IMR-90 (cell line): ENCODE measurements around the gene EPM2AIP1. TPM values are rescaled to one million over a fixed set of nuclear protein-coding genes. Genes with fewer than 3 reads are reported as not detected.

Experiments
- ATAC-seq: fragments of 200-7000 bp; cut with Tn5 transposase; 2 replicates; pipeline ENCODE4 v1.9.1; 2020; ENCODE audit warnings: low read depth, mild to moderate bottlenecking, moderate library complexity
- BruUV-seq: library from RNA; stranded (reverse); fragments of 400-500 nt; replicated peaks from 2 replicates; lab custom pipeline; 2021; lab: Mats Ljungman, UMichigan
- CTCF ChIA-PET: fragments of 300-600 bp; formaldehyde crosslinking; extraction: SDS; loops from one replicate; lab custom pipeline; 2021; ENCODE audit warnings: antibody characterized with exemption; lab: Yijun Ruan, JAX
- POLR2A ChIA-PET: fragments of 300-600 bp; sonication (Branson Sonifier 250); formaldehyde crosslinking; loops from one replicate; lab custom pipeline; 2022; ENCODE audit warnings: antibody characterized with exemption; ENCODE audit not compliant: unreplicated experiment; lab: Charles Lee
- DNase-seq: peaks from one replicate; pipeline ENCODE4 v3.0.0; 2013
- H2AFZ ChIP-seq: replicated peaks from 2 replicates; pipeline ENCODE3; 2013; ENCODE audit warnings: low read length, mild to moderate bottlenecking; ENCODE audit not compliant: poor library complexity
- H2AK5ac ChIP-seq: 2 replicates; pipeline ENCODE4 v1.6.1; 2013; ENCODE audit warnings: low read depth, low read length, inconsistent platforms
- H2AK9ac ChIP-seq: replicated peaks from 2 replicates; pipeline ENCODE3; 2013; ENCODE audit warnings: mild to moderate bottlenecking, low read depth, low read length, moderate library complexity; ENCODE audit not compliant: poor library complexity
- H2BK120ac ChIP-seq: 2 replicates; pipeline ENCODE4 v1.6.1; 2013; ENCODE audit warnings: low read depth, low read length, inconsistent platforms
- H2BK15ac ChIP-seq: 3 replicates; pipeline ENCODE4 v1.6.1; 2013; ENCODE audit warnings: low read depth, low read length, inconsistent platforms
- H2BK20ac ChIP-seq: 2 replicates; pipeline ENCODE4 v1.6.1; 2013; ENCODE audit warnings: low read depth, mild to moderate bottlenecking, inconsistent platforms, low read length, moderate library complexity
- H2BK5ac ChIP-seq: 2 replicates; pipeline ENCODE4 v1.6.1; 2013; ENCODE audit warnings: mild to moderate bottlenecking, low read depth, low read length, inconsistent platforms; ENCODE audit not compliant: poor library complexity, severe bottlenecking
- H3K14ac ChIP-seq: replicated peaks from 2 replicates; pipeline ENCODE4 v1.6.1; 2013; ENCODE audit warnings: low read depth, low read length, inconsistent platforms
- H3K18ac ChIP-seq: 2 replicates; pipeline ENCODE4 v1.6.1; 2013; ENCODE audit warnings: low read depth, low read length, control low read depth
- H3K23ac ChIP-seq: 2 replicates; pipeline ENCODE4 v1.6.1; 2013; ENCODE audit warnings: low read depth, low read length, inconsistent platforms
- H3K27ac ChIP-seq: 2 replicates; pipeline ENCODE4 v1.5.1; 2013; ENCODE audit warnings: mild to moderate bottlenecking, control low read depth, low read length; ENCODE audit not compliant: insufficient read depth
- H3K27me3 ChIP-seq: 2 replicates; pipeline ENCODE4 v1.6.1; 2013; ENCODE audit warnings: low read length; ENCODE audit not compliant: control insufficient read depth, insufficient read depth
- H3K36me3 ChIP-seq: 2 replicates; pipeline ENCODE4 v1.6.1; 2013; ENCODE audit warnings: low read length, mixed read lengths; ENCODE audit not compliant: control insufficient read depth, insufficient read depth
- H3K4ac ChIP-seq: 2 replicates; pipeline ENCODE4 v1.6.1; 2013; ENCODE audit warnings: low read depth, low read length, inconsistent platforms
- H3K4me1 ChIP-seq: 2 replicates; pipeline ENCODE4 v1.6.1; 2013; ENCODE audit warnings: low read length, mixed read lengths; ENCODE audit not compliant: control insufficient read depth, insufficient read depth
- H3K4me2 ChIP-seq: 2 replicates; pipeline ENCODE4 v1.6.1; 2013; ENCODE audit warnings: low read depth, mild to moderate bottlenecking, control low read depth, low read length, moderate library complexity
- H3K4me3 ChIP-seq: 2 replicates; pipeline ENCODE4 v1.5.1; 2013; ENCODE audit warnings: low read depth, mild to moderate bottlenecking, control low read depth, low read length, moderate library complexity; ENCODE audit not compliant: insufficient read depth
- H3K56ac ChIP-seq: 2 replicates; pipeline ENCODE4 v1.6.1; 2013; ENCODE audit warnings: low read length, inconsistent platforms; ENCODE audit not compliant: insufficient read depth; ENCODE audit errors: extremely low read depth
- H3K79me1 ChIP-seq, 2 experiments: 2 replicates each; pipeline ENCODE4 v1.6.1; 2013; ENCODE audit warnings: low read length in 2 of 2, inconsistent platforms in 1 of 2, low read depth in 1 of 2
- H3K9ac ChIP-seq: 2 replicates; pipeline ENCODE4 v1.6.1; 2013; ENCODE audit warnings: low read depth, low read length, control low read depth
- H3K9me1 ChIP-seq: 2 replicates; pipeline ENCODE4 v1.6.1; 2013; ENCODE audit warnings: low read length, inconsistent platforms; ENCODE audit not compliant: insufficient read depth
- H3K9me3 ChIP-seq: 2 replicates; pipeline ENCODE4 v1.6.1; 2013; ENCODE audit warnings: low read length; ENCODE audit not compliant: control insufficient read depth, insufficient read depth
- H4K20me1 ChIP-seq: 2 replicates; pipeline ENCODE4 v1.6.1; 2013; ENCODE audit warnings: low read length, inconsistent platforms; ENCODE audit not compliant: insufficient read depth
- H4K5ac ChIP-seq: 2 replicates; pipeline ENCODE4 v1.6.1; 2013; ENCODE audit warnings: mild to moderate bottlenecking, low read depth, low read length, control low read depth
- H4K8ac ChIP-seq, 2 experiments: 2 replicates each; pipeline ENCODE4 v1.6.1; 2013; ENCODE audit warnings: low read depth in 2 of 2, low read length in 2 of 2, control low read depth in 1 of 2, inconsistent platforms in 1 of 2
- H4K91ac ChIP-seq: 2 replicates; pipeline ENCODE4 v1.6.1; 2013; ENCODE audit warnings: low read depth, low read length, inconsistent platforms; ENCODE audit not compliant: insufficient read depth
- CHD1 ChIP-seq: IDR thresholded peaks from 2 replicates; pipeline ENCODE4 v1.6.1; 2012; ENCODE audit warnings: low read depth, low read length, improper control_type of control experiment
- CTCF ChIP-seq: conservative IDR thresholded peaks from 2 replicates; pipeline ENCODE4 v1.5.1; 2012; ENCODE audit warnings: mild to moderate bottlenecking, low read depth, low read length, improper control_type of control experiment
- MAZ ChIP-seq: IDR thresholded peaks from 2 replicates; pipeline ENCODE4 v1.6.1; 2012; ENCODE audit warnings: low read depth, mild to moderate bottlenecking, low read length, improper control_type of control experiment, moderate library complexity, borderline replicate concordance
- RAD21 ChIP-seq: IDR thresholded peaks from 2 replicates; pipeline ENCODE4 v1.6.1; 2012; ENCODE audit warnings: low read length, improper control_type of control experiment
- SMC3 ChIP-seq: fragments of 150-350 bp; IDR thresholded peaks from 2 replicates; pipeline ENCODE4 v1.6.1; 2016; ENCODE audit warnings: low read depth, mild to moderate bottlenecking, antibody characterized with exemption, low read length, moderate library complexity
- USF2 ChIP-seq: fragments of 150-350 bp; IDR thresholded peaks from 2 replicates; pipeline ENCODE4 v1.6.1; 2017; ENCODE audit warnings: mild to moderate bottlenecking, antibody characterized with exemption, low read length, low read depth
- WGBS, 2 experiments: methylation state at CpG; one replicate each; pipeline versions ENCODE4 v1.1.5 to v1.1.7; 2013; ENCODE audit warnings: missing lambda C conversion rate in 2 of 2; ENCODE audit not compliant: insufficient read length in 1 of 2; ENCODE audit errors: extremely low coverage in 2 of 2; 5-methylcytosine and 5-hydroxymethylcytosine counted together
- dilution Hi-C: fragments of 300-500 bp; cut with HindIII; formaldehyde crosslinking; loops from one replicate; pipeline ENCODE4 v1.14.3; 2018; ENCODE audit warnings: low sequenced_read_pairs; ENCODE audit not compliant: unreplicated experiment
- in situ Hi-C: fragments of 300-500 bp; cut with MboI; formaldehyde crosslinking; loops from 3 replicates; pipeline ENCODE4 v1.14.3; 2019; ENCODE audit warnings: low sequenced_read_pairs, inconsistent platforms, mixed read lengths
- intact Hi-C: fragments of 100-400 bp; cut with micrococcal nuclease; formaldehyde crosslinking; loops from 2 replicates; pipeline ENCODE4 v1.10.0; 2022
- polyA plus RNA-seq, 3 experiments: library from polyadenylated mRNA; depleted of rRNA; stranded (reverse); fragments of >200 nt; gene quantifications; 2 replicates each; pipeline ENCODE4 v1.2.3, GENCODE V29; 2012; ENCODE audit warnings: low replicate concordance in 1 of 3
- total RNA-seq: library from RNA; depleted of rRNA; stranded (reverse); fragments of >200 nt; gene quantifications from 2 replicates; pipeline ENCODE4 v1.2.3, GENCODE V29; 2012

Gene EPM2AIP1
- total and polyA plus RNA-seq, 2 of the 4 experiments (the other 2 are of a cell fraction), result 6.4 to 13.4 TPM

GRCh38 chr3:37024092-37024491 lies 31.2 kb upstream of the EPM2AIP1 start:
- H3K4me2 ChIP-seq, result no peak overlapping the region
- no peaks in the 10 kb centered on the region for H4K20me1 ChIP-seq
- no peak overlapping the region for H3K14ac ChIP-seq
- H3K9me3 ChIP-seq, result no peaks in the 10 kb centered on the region
- no peak overlapping the region for H3K4me3 ChIP-seq
- no peak overlapping the region for H3K23ac ChIP-seq
- no peak overlapping the region for H3K4ac ChIP-seq
- in situ Hi-C loops, result loop anchor here (10.0 kb wide), 1 partner anchor 191 kb away; no protein-coding TSS in a partner anchor
- no peak for ATAC-seq
- H3K9ac ChIP-seq, result no peak overlapping the region
- no peak overlapping the region for H3K56ac ChIP-seq
- no peak overlapping the region for H3K27ac ChIP-seq
- 0 out of 2 replicates have a peak, but pooled peaks cover 2% of the 10 kb centered on the region for H3K4me1 ChIP-seq
- intact Hi-C loops, result loop anchor here (1.0 kb wide), 1 partner anchor 189 kb away; no protein-coding TSS in a partner anchor
- peaks cover 0 to 10% of the 10 kb centered on the region in 2 experiments; a peak in 1 of 4 replicates for H3K79me1 ChIP-seq
- no peak overlapping the region for H2BK120ac ChIP-seq
- H2AK9ac ChIP-seq, result no peak overlapping the region
- no peak overlapping the region for H3K18ac ChIP-seq
- H3K9me1 ChIP-seq, result no peaks in the 10 kb centered on the region
- no peak overlapping the region for H4K8ac ChIP-seq
- no peak overlapping the region for H2BK5ac ChIP-seq
- no peak overlapping the region for H4K5ac ChIP-seq
- TF ChIP-seq SMC3, result peak; percentile 59; the same call in 1 of the 2 replicates
- no peak for TF ChIP-seq CHD1
- TF ChIP-seq RAD21, result peak; percentile 56
- peak; percentile 48 for TF ChIP-seq CTCF
- no peak for TF ChIP-seq MAZ
- TF ChIP-seq USF2, result no peak
- no peaks in the 10 kb centered on the region for H3K27me3 ChIP-seq
- no peak overlapping the region for H2AFZ ChIP-seq
- WGBS, 2 experiments, result no CpG with 5 or more reads among the region's 2 CpGs
- no peak overlapping the region for H2BK20ac ChIP-seq
- BruUV-seq, result no TSS peak
- H2BK15ac ChIP-seq, result no peak overlapping the region
- dilution Hi-C loops, result no loop called here
- CTCF ChIA-PET, result interaction anchor here (0.7 to 1.7 kb wide), 5 partner anchors 9 to 194 kb away, joined by 3 to 5 read pairs (median 4); no protein-coding TSS in a partner anchor
- DNase-seq, result peak; percentile 30
- POLR2A ChIA-PET, result no interaction called here
- peaks cover 50% of the 10 kb centered on the region for H3K36me3 ChIP-seq
- no peak overlapping the region for H2AK5ac ChIP-seq
- no peak overlapping the region for H4K91ac ChIP-seq
